ENCODE measurements around the gene ARSJ. TPM values are rescaled to one million over a fixed set of nuclear protein-coding genes. Genes with fewer than 3 reads are reported as not detected.

The ARSJ gene
- total and polyA plus RNA-seq, 4 donors = 2.3 to 20.6 (median 6.6) TPM

DNA sequence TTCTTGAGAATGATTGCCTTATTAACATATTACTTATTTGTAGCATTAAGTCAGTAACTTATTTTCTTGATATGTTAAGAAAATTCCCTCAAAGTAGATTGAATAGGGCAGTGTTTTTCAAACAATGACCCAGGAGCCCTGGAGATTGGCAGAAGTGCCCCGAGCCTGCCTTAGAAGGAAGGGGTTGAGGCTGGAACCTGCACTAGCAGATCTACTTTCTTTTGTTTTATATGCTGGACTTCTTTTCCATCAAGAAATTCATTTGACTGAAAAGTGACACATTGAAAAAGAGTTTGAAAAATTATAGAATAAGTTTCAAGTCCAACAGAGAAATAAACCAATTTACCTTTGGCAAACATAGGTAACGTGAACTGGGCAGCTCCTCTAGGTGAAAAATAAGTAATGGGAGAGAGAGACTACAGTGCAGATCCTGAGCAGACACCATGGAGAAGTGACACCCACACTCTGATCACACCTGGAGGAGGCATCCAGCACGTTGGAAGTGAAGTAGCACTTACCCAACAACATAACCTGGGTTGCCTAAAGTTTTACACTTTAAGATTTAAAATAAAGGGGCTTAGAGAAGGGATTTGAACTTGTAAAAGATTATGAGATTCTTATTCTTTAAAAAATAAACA, 18.6 kb downstream of the ARSJ start:
- ATAC-seq (ENCODE audit: insufficient read depth, low FRiP score) = no peak
- peak overlapping the region in 1 of 2 donors; percentile 80 for H3K27ac ChIP-seq (ENCODE audit: low read depth in 1 of 2, low read length in 1 of 2)
- WGBS, 2 donors = 63 to 71% methylated on average over 3 of the region's 3 CpGs
- no peak for DNase-seq
- H3K4me3 ChIP-seq = no peak overlapping the region
- H3K9me3 ChIP-seq (ENCODE audit: control insufficient read depth in 4 of 4, insufficient read depth in 3 of 4, low read length in 3 of 4) = no peaks in the 10 kb centered on the region
- no peaks in the 10 kb centered on the region for H3K36me3 ChIP-seq (ENCODE audit: control insufficient read depth in 4 of 4, insufficient read depth in 4 of 4, low read length in 4 of 4)
- H3K4me1 ChIP-seq (ENCODE audit: control insufficient read depth in 5 of 5, insufficient read depth in 5 of 5, low read length in 5 of 5) = peaks cover 0 to 37% (median 4%) of the 10 kb centered on the region in 5 donors
- no peak overlapping the region for H3K9ac ChIP-seq (ENCODE audit: insufficient read depth in 1 of 2, low read length in 2 of 2)
- no peaks in the 10 kb centered on the region for H3K27me3 ChIP-seq (ENCODE audit: control insufficient read depth in 3 of 3, insufficient read depth in 3 of 3, low read length in 2 of 3)
- TF ChIP-seq, protein P1, sequence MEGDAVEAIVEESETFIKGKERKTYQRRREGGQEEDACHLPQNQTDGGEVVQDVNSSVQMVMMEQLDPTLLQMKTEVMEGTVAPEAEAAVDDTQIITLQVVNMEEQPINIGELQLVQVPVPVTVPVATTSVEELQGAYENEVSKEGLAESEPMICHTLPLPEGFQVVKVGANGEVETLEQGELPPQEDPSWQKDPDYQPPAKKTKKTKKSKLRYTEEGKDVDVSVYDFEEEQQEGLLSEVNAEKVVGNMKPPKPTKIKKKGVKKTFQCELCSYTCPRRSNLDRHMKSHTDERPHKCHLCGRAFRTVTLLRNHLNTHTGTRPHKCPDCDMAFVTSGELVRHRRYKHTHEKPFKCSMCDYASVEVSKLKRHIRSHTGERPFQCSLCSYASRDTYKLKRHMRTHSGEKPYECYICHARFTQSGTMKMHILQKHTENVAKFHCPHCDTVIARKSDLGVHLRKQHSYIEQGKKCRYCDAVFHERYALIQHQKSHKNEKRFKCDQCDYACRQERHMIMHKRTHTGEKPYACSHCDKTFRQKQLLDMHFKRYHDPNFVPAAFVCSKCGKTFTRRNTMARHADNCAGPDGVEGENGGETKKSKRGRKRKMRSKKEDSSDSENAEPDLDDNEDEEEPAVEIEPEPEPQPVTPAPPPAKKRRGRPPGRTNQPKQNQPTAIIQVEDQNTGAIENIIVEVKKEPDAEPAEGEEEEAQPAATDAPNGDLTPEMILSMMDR (IDR thresholded peaks at IDR 0.05; ENCODE audit: control extremely low read depth, extremely low read depth) = no peak

DNA sequence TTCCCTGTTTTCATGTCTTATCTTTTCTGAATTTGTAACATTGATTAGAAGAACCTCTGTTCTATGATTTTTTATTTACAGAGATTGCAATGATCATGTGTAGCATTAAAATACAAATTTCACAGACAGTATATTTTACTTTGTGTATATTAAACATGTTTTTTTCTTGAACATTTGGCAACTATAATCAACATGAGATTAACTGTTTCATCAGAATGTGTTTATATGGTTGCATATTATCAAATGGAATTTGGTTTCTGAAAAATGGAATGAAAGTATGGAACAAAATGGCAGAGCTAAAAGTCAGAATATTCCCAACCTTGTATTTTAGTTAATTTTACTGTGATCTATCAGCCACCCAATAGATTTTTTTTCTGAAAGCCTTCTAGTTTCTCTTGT, 19.9 kb downstream of the ARSJ start:
- Histone ChIP-seq H3K4me3 (no peak overlapping the region), H3K27me3 (ENCODE audit: control insufficient read depth in 3 of 3, insufficient read depth in 3 of 3, low read length in 2 of 3) (no peaks in the 10 kb centered on the region), H3K36me3 (ENCODE audit: control insufficient read depth in 4 of 4, insufficient read depth in 4 of 4, low read length in 4 of 4) (no peaks in the 10 kb centered on the region), H3K9me3 (ENCODE audit: control insufficient read depth in 4 of 4, insufficient read depth in 3 of 4, low read length in 3 of 4) (no peaks in the 10 kb centered on the region), H3K27ac (ENCODE audit: low read depth in 1 of 2, low read length in 1 of 2) (no peak overlapping the region), H3K4me1 (ENCODE audit: control insufficient read depth in 5 of 5, insufficient read depth in 5 of 5, low read length in 5 of 5) (peaks cover 0 to 37% (median 4%) of the 10 kb centered on the region in 5 donors), H3K9ac (ENCODE audit: insufficient read depth in 1 of 2, low read length in 2 of 2) (peak overlapping the region in 1 of 2 donors; percentile 35)
- TF ChIP-seq, protein P1 (IDR thresholded peaks at IDR 0.05; ENCODE audit: control extremely low read depth, extremely low read depth) = no peak
- ATAC-seq (ENCODE audit: insufficient read depth, low FRiP score) (no peak), DNase-seq (peak in 1 of 3 donors; percentile 50)

DNA sequence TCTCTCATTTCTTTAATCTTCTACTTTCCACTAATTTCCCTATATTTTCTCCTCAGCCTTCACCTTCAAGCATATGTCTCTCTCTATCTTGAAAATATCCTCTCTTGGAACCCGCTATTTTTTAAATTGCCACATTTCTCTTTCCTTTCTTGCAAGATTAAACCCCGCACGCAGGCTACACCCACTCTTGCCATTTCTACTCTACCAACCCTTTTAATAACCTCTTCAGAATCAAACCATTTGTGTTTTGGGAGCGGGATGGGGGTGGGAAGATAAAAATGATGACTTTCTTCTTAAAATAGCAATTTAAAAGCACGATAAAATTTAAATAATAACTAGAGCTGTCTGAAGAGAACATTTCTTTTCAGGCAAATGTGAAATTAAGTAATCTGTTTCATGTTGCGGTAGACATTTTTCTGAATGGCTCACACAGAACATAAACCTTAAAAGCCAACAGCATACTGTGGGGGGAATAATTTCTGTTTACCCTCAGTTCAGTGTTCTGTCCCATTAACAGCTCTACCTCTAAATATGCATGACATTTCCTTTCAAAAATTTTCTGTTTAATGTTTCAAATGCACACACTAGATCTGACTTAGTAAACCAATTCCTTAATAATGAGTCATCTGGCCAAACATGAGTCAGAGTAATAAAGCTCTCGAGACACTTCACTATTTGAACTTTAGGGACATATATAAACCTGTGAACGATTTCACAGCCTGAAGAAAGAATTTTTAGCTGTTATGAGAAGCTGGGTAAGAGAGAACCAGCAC, 20.5 kb downstream of the ARSJ start:
- H3K4me3 ChIP-seq = no peak overlapping the region
- H3K36me3 ChIP-seq (ENCODE audit: control insufficient read depth in 4 of 4, insufficient read depth in 4 of 4, low read length in 4 of 4) = no peaks in the 10 kb centered on the region
- TF ChIP-seq, protein P1 (IDR thresholded peaks at IDR 0.05; ENCODE audit: control extremely low read depth, extremely low read depth) = no peak
- ATAC-seq (ENCODE audit: insufficient read depth, low FRiP score) (peak; percentile 85), DNase-seq (peak in 2 of 3 donors; percentile 88 to 89)
- WGBS, 2 donors = 53 to 70% methylated on average over 8 of the region's 8 CpGs
- H3K27me3 ChIP-seq (ENCODE audit: control insufficient read depth in 3 of 3, insufficient read depth in 3 of 3, low read length in 2 of 3) = no peaks in the 10 kb centered on the region
- peak overlapping the region in 1 of 2 donors; percentile 35 for H3K9ac ChIP-seq (ENCODE audit: insufficient read depth in 1 of 2, low read length in 2 of 2)
- no peaks in the 10 kb centered on the region for H3K9me3 ChIP-seq (ENCODE audit: control insufficient read depth in 4 of 4, insufficient read depth in 3 of 4, low read length in 3 of 4)
- H3K4me1 ChIP-seq (ENCODE audit: control insufficient read depth in 5 of 5, insufficient read depth in 5 of 5, low read length in 5 of 5) = peaks cover 0 to 37% (median 4%) of the 10 kb centered on the region in 5 donors
- H3K27ac ChIP-seq (ENCODE audit: low read depth in 1 of 2, low read length in 1 of 2) = no peak overlapping the region

Measured in lung (tissue), 12 donors.